ENCODE results near the gene ZNRF4.

DNA sequence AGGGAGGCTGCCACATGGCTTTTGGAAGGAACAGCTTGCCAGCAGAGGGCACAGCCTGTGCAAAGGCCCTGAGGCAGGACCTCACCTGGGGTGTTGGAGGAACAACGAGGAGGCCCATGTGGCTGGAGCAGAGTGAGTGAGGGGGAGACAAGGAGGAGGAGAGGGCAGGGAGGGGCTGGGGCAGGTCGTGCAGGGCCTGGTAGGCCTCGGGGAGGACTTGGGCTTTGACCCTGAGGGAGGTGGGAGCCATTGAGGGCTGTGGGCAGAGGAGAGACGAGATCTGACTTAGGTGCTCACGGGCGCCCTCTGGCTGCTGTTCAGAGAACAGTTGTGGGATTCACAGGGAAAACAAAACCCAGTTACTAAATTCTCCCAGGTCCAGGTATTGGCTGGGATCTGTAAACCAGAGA, 25.2 kb downstream of the ZNRF4 start:
- no peak for TF ChIP-seq YY1 (IDR thresholded peaks at IDR 0.05; ENCODE audit: insufficient read depth, insufficient read length)
- TF ChIP-seq ZNF274 (IDR thresholded peaks at IDR 0.05; ENCODE audit: low read depth, low read length) = no peak

All from NT2/D1 (cell line).